Stimulated activated CD4-positive, alpha-beta T cell treated with anti-CD3 and anti-CD28 coated beads, Interleukin-15, amount 100 ng/mL, for 1 hour (primary cell): ENCODE measurements around the gene UTS2R.
A peak's percentile ranks its signal among the peaks of the same experiment; 100 is the strongest.
"Not testable (repeated sequence)": the region's sequence is repeated elsewhere in the genome, so short reads cannot be mapped to it uniquely, and the experiment has no call there.

Source experiments
- DNase-seq, 2 donors: peaks; one replicate each; pipeline ENCODE4 v3.0.0-alpha.2; 2020; ENCODE audit warnings: low read depth in 1 of 2, low spot score in 1 of 2

UTS2R gene

DNA sequence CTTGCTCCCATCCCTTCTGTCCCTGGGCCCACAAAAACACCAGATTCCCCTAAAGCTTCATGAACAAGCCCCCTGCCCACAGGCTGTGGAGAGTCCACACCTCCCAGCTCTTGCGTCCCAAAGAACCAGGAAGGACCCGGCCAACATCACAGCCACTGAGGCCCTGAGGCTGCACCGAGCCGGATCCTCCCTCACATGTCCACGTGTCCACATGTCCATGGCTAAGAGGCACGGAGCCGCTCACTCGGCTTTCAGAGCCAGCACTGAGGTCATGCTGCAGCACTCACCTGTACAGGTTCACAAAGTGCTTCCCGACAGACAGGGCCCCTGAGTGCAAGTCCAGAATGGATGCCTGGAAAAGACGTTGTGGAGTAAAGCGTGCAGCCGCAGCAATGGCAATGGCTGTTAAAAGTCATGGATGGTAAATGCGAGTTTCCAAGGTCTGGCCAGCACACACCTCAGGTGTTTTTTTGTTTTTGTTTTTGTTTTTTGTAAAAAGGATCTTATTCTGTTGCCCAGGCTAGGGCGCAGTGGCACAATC, 34.6 kb downstream of the UTS2R start:
- no peak for DNase-seq

DNA sequence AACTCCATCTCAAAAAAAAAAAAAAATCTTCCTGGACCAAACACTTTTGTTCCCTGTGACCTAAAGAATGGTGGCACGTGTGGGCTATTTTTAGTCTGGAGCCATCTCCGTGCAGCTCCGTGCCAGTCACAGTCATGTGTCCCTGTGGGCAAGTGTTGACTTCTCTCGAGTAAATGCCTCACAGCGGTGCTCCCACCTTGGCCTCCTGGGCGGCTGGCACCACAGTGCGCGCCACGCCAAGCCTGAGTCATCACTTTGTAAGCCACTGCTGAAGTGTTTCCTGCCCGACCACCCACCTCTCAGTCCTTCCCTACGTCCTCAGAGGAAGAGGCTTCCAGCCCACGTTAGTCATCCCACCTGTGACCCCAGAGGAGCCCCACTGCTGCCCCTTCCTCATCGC, 35.7 kb downstream of the UTS2R start:
- no peak for DNase-seq

DNA sequence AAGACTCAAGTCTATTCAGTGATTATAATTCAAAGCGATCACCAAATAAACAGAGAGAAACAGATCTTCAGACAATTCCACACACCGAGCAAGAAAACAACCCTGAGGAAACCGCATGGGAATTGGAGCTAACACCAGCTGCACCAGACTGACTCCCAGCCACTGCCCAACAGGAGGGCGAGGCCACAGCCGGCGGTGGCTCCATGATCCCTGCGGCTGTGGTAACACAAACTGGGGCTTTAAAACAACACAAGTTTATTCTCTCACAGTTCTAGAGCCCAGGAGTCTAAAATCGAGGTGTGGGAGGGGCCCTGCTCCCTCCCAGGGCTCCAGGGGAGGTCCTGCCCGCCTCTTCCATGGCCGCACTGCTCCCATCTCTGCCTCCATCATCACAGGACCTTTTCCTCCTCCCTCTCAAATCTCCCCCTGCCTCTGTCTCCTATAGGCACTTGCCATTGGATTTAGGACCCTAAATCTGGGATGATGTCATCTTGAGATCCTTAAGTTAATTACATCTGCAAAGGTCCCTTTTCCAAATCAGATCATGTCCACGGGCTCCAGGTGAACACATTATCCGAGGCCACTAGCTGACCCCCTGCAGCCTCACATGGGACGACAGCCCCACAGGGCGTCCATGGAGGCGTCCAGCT, 36.8 kb downstream of the UTS2R start:
- no peak for DNase-seq

DNA sequence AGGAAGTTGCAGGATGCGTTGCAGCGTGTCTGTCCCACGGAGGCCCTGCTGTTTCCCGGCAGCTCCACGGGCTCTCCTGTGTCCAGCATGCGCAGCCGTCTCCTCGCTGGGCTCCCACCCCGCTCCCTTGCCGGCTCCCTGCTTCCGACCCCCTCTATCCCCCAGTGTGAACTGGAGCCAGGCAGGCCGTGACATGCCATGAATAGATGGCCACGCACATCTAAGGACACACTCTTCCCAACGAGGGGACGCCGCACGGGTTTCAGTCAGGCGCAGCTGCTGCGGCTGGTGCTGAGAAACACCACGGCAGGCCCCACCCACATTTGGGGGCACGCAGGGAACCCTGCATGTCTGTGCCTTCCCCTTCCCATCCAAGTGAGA, 37.4 kb downstream of the UTS2R start:
- no peak for DNase-seq

DNA sequence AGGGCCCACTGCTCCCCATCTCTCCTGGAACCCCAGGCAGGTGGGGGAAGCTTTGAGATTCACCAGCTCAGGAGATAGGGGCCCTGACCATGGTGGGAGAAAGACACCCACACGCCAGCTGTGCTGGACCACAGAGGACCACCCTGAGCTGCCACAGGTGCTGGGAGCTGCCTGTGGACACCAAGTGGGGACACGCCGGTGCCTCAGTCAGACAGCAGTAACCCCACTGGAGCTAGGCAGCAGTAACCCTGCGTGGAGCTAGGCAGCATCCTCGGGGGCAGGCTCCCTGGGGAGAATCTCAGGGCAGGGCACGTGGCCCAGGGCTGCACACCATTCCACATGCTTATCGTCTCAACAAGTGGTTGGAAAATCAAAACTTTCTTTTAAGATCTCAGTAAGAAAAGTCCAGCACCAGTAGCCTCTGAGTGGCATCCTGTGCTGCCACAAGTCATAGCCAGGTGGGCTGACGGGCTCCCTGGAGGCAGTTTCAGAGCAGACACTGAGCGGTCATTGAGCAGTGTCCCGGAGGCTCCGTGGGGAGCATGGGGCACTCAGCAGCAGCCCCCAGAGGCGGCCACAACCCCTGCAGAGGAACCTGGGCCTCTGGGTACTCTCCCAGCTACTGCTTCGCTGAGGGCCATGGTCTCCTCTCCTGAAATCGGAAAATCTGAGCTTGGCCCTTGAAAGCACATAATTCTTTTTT, 38.6 kb downstream of the UTS2R start:
- no peak for DNase-seq

DNA sequence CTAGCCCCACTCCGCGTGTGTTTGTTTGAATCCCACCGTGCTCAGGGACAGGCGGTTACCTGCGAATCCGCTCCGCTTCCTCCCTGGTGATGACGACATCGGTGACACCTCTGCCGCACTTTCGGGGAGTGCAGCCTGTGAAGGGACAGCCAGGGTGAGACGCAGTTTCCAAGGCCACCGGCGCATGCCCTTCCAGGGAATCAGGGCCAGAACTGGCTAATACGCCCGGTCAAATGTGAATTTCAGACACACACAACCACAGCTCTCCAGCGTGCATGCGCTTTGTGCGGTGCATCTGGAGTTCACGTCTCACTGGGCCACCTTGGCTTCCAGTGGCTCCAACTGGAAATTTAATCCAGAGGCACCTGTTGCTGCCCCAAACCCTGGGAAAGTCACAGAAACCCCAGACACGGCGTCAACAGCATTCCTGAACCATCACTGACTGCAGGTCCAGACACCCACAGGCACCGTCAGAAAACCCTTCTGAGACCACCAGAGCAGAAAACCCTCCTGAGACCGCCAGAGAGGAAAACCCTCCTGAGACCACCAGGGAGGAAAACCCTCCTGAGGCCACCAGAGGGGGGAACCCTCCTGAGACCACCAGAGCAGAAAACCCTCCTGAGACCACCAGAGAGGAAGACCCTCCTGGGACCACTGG, 40.0 kb downstream of the UTS2R start:
- no peak for DNase-seq

DNA sequence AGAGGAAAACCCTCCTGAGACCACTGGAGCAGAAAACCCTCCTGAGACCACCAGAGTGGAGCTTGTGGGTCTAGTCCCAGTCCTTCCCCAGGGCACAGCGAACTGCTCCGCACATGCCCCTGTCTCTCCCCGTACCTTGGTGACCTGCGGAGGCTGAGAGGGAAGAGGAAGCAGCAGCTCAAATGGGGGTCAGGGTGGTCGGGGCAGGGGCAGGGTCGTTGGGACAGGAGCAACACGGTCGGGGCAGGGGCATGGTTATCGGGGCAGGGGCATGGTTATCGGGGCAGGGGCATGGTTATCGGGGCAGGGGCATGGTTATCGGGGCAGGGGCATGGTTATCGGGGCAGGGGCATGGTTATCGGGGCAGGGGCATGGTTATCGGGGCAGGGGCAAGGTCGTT, 40.5 kb downstream of the UTS2R start:
- not testable (repeated sequence) for DNase-seq

DNA sequence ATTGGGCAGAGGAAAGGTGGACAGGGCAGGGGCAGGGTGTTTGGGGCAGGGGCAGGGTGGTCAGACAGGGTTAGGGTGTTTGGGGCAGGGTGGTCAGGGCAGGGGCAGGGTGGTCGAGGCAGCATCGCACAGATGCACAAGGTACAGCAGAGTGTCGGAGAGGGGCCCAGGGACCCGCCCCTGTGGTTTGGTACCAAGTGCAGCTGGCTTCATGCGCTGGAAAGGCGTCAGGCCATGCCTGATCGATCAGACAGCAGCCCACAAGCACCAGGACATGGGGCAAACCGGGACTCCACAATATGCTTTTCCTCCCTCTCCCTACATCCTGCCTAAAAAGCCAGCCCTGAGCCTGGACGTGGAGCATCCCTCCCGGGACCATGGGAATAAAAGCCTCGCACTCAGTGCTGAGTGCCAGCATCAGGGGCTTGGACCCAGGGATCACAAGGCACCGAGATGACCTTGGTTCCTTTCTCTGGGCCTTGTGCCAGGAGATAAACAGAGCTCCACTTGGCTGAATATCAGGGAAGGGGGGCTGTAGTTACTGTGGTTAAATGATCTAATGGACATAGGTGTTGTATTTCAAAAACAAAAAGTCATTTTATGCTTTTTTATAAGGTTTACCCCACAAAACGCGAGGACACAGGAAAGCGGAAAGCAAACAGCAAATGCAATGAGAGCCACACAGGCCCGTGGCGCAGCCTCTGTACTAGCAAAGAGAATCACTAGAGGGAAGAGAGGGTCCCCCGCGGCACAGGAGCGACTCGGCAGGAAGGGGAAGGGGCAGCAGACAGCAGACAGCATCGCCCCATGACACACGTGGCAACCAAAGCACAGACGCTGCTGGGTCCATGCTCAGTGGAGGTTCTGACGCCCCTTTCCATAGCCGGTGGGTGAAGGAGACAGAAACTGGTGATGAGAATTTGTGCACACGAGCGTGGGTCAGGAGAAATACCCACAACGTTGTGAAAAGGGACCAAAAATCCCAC, 41.3 kb downstream of the UTS2R start:
- DNase-seq = no peak

DNA sequence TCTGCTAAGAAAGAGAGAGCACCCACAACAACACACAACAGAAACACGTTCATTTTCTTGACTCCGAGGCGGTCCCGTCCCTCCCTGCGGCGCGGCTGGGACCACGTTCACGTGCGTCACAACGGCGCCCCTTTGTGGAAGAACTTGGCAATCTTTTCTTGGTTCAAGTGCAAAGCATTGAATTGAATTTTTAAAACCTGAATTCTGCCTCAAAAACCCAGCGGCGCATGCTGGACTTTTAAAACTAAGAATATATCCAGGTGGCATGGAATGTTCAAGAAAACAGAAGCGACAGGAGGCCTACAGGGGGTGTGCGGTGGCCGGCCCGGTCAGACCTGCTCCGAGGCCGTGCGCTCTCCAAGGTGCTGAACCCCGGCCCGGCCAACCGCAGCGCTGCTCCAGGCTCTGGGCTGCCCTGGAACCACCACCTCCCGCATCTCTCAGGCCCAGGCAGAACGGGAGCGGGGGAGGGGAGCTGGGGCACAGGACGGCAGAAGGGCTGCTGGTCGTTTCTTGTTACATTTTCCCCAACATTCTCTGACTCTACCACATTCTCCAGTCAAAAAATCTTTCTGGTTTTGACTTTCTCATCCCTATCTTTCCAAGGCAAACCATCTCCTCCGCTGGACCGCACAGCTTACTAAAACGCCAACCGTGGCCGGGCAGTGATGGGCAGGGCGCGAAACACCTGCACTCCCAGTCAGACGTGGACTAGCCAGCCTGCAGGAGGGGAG, 43.1 kb downstream of the UTS2R start:
- DNase-seq = peak; percentile 41 to 62

DNA sequence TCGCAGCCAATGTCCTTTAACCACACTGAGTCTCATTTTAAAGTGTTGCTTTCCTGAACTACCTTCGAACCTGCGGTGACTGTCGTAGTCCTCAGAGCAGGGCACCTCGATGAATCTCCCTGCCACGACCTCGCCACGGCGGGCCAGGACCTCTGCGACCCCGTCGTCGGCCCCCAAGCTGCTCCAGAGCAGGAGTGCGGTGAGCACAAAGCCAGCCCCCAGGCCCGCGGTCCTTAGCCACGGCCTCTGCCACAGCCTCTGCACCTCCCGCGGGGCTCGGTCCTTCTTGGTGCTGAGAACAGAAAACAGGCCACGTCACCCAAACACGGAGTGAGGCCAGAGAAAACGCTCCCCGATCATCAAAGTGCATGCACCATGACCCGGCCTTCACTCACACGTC, 43.8 kb downstream of the UTS2R start:
- no peak for DNase-seq

DNA sequence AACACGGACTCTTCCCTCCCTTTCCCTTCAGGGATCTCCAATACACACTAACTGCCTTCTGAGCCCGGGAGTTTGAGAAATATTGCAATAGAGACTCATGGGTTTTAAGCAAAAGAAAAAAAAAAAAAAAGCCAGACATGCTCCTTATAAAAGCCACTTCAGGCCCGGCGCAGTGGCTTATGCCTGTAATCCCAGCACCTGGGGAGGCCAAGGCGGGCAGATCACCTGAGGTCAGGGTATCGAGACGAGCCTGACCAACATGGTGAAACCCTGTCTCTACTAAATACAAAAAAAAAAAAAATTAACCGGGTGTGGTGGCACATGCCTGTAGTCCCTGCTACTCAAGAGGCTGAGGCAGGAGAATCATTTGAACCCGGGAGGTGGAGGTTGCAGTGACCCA, 44.2 kb downstream of the UTS2R start:
- DNase-seq = no peak

DNA sequence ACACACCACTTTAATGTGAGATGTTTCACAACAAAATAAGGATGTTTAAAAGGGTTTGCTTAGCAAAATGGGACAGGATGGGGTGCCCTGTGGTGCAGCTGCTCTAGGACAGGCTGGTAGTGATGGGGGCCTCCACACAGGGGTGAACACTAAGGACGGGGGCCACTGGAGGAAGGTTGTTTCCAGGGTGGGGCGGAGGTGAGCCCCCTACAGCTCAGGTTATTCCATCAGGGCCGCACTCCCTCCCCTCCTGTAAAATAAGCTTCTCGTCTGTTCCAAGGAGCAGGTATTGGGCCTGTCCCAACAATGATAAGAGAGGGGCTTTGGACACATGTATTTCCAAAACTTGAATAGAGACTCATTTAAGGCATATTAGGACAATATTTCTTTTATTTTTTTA, 44.7 kb downstream of the UTS2R start:
- DNase-seq = no peak

DNA sequence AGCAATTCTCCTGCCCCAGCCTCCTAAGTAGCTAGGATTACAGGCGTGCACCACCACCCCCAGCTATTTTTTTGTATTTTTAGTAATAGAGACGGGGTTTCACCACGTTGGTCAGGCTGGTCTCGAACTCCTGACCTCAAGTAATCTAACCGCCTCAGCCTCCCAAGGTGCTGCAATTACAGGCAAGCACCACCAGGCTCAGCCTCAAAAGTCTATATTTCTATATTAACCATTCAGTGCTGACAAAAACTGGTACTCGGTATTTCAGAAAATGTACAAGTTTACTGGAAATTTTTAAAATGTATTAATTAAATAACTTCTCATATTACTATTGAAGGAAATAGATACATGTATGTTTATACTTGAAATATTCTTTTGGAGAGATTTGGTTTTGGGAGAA, 45.2 kb downstream of the UTS2R start:
- no peak for DNase-seq

DNA sequence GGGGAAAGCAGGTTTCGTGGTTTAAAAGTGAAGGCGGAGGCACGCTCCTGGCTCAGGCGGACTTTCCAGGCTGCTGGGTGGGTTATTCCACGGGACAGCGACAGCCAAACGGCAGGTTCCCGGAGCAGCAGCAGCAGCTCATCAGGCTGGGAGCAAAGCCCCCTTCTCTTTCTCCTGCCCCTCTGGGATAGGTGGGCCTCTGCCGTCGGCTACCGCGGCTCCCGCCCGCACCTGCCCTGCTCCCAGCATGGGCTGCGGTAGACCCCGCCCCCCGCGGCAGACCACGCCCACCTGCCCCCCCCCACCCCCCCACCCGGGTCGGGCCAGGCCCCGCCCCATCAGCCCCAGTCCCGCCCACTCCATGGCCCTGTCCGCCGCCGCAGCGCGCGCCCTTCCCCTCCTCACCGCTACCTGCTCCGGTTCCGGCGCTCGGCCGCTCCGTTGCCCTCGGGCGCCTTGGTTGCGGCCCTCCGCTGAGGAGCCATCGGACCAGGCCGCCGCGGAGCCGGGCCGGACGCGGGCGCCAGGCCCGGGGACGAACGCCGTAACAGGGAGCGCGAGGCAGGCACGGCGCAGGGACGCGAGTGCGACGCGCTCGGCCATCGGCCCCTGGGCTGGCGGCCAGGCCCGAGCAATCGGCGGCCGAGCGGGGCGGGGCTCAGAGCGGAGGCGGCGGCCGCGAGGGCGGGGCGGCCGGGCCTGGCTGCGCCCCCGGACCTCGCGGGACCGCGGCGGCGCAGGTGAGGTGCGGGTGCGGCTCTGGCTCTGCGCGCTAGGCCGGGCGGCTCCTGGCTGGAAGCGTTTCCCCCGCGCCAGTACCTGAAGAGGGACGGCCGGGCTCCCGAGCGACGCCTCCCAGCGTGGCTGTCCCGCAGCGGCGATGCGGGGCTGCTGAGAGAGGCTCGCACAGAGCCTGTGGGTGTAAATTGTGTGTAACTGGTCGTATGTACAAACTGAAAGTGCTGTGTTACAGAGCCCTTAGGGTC, 46.7 kb downstream of the UTS2R start, which contains the start of the genes HEXD and OGFOD3:
Gene HEXD, plus strand, starts transcription at position 347 of the 986 bp plus-strand sequence. CDS start 1,453 bp downstream, outside the sequence.
Gene OGFOD3, minus strand, starts transcription at position 586 of the 986 bp plus-strand sequence. Its CDS starts 101 bp downstream, at position 485.
- peak; percentile 74 to 78 for DNase-seq

DNA sequence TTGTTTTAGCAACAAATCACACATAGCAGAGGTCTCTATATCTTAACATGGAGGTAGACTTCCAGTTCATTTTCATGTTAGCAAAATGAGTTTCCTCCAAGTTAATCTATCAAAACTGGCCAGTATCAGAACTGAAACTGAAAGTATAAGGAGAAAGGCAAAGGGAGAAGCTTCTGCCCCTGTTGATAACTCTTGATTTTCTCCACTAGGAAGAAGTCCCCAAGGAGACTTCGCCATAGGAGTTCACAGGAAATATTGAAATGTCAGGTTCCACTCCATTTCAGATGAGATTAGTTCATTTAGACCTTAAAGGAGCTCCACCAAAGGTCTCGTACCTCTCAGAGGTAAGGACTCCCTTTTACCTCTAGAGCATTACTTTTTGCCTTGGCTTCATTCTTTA, 48.0 kb downstream of the UTS2R start:
- DNase-seq = no peak

DNA sequence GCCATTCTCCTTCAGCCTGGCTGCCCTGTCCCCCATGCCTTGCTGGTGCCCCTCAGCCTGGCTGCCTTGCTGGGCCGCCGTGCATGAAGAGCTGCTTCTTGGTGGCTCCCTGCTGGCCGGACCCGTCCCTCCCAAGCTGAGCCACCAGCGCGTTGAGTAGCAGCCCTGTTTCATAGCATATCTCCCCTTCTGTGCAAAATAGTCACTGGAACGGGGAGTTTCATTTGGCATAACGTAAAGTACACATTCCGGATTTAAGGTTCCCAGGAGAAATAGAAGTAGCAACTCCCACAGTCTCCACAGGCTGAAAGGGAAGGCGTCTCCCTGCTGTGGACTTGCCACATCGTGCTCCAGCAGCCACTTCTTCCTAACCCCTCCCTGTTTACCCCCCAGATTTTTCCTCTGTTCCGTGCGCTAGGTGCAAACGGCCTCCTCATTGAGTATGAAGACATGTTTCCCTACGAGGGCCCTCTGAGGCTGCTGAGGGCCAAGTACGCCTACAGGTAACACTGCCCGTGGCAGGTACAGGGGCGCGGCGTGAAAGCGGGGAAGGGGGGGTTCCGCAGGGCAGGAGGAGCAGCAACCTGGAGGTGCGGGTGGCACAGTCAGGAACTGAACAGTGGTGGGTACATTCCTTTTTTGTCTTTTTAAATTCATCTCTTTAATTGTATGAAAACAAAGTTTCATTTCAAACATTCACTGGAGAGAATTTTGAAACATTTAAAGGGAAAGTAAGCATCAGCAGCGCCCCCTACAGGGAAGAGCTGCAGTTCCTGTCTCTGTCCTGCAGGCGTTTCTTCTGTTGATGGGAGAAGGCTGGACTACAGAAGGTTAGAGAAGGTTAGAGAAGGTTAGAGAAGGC, 52.7 kb downstream of the UTS2R start:
- peak in 1 of 2 donors; percentile 34 for DNase-seq

DNA sequence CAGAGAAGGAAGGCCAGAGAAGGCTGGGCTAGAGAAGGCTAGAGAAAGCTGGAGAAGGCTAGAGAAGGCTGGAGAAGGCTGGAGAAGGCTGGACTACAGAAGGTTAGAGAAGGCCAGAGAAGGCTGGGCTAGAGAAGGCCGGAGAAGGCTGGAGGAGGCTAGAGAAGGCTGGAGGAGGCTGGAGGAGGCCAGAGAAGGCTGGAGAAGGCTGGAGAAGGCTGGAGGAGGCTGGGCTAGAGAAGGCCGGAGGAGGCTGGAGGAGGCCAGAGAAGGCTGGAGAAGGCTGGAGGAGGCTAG, 53.2 kb downstream of the UTS2R start:
- DNase-seq = no peak
